NCI-H2227 (cell line): ENCODE results near the gene PIPOX.

Experiments used
- DNase-seq: peaks from one replicate; lab custom pipeline; 2025; ENCODE audit not compliant: unreplicated experiment; lab: John Stamatoyannopoulos, UW

PIPOX gene

GRCh38 chr17:29094101-29094708, 51.3 kb downstream of the PIPOX start:
- DNase-seq, result no peak

GRCh38 chr17:29095439-29095838, 52.5 kb downstream of the PIPOX start:
- DNase-seq, result no peak

GRCh38 chr17:29096094-29096493, 53.2 kb downstream of the PIPOX start:
- no peak for DNase-seq

DNA sequence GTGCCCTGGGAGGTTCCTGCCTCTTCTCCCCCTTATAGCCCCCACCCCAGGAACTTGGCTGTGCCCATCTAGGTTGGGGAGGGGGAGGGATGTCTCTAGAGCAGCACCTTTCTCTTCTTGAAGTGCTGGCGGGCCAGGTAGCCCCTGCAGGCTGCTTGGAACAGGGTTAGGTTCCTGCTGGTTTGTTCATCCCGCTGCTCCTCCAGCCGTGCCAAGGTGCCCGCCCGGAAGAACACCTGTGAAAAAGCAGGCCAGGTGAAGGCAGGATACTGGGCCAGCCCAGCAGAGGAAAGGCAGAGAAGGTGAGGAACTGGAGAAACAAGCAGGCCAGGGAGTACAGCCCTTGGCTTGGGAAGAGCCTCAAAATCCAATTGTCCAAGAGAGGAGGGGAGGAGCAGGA, 56.6 kb downstream of the PIPOX start:
- no peak for DNase-seq

- no peak for DNase-seq
These were observed 57.4 kb downstream of the PIPOX start for GRCh38 chr17:29100296-29100695.

GRCh38 chr17:29102046-29102445, 59.1 kb downstream of the PIPOX start:
- no peak for DNase-seq

DNA sequence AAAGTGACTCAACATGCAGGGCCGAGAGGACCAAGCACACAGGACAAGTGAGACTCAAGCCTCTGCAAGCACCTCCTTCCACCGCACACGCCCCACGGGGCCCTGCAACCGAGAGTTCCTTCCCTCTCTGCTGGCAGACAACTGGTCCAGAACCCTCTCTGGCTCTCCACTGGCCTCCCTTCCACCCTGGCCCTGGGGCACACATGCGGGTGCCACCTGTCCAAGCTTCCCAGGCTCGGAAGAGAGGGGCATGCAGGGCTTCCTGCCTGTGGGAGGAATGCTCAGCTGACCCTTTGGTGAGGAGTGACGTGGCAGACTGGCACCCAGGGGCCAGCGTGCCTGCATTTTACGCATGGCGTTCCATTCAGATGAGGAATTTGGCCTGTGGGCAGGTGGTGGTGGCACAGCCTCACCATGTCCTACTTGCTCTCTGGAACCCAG, 59.8 kb downstream of the PIPOX start:
- no peak for DNase-seq

DNA sequence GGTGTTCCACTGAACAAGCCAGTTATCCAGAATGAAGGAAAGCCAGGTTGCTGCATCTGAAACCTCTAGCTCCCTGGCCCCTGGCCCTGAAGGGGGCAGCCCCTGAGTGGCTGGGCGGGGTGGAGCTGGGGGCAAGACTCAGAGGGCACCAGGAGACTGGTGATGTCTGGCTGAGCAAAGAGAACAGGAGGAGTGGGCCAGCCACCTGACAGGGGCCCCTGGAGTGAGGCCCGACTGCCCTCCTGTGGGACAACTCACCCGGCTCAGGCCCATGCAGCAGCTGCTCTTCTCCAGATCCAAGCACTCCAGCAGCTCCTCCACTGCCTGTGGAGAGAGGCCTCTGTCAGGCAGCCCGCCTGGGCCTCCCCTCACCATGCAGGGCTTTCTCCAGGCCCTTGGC, 60.4 kb downstream of the PIPOX start:
- no peak for DNase-seq
